HFF-Myc (cell line): ENCODE results near the gene NAA10.
A peak's percentile ranks its signal among the peaks of the same experiment; 100 is the strongest.

Experiments used
- DNase-seq: peaks from one replicate; pipeline ENCODE4 v3.0.0-alpha.2; 2011; ENCODE audit warnings: low read depth; ENCODE audit errors: extremely low read depth
- H3K4me3 ChIP-seq: replicated peaks from 2 replicates; pipeline ENCODE4 v1.5.1; 2011; ENCODE audit warnings: low read depth, mild to moderate bottlenecking, control low read depth, low read length
- TF ChIP-seq, protein P1 (sequence below): IDR thresholded peaks from 2 replicates; pipeline ENCODE4 v1.5.1; 2012; ENCODE audit warnings: mild to moderate bottlenecking, low read depth, low read length, control low read depth; ENCODE audit errors: missing control alignments

The NAA10 gene

GRCh38 chrX:153929576-153929975 lies 5.3 kb downstream of the NAA10 start:
- no peak overlapping the region for H3K4me3 ChIP-seq
- no peak for DNase-seq
- TF ChIP-seq, protein P1, sequence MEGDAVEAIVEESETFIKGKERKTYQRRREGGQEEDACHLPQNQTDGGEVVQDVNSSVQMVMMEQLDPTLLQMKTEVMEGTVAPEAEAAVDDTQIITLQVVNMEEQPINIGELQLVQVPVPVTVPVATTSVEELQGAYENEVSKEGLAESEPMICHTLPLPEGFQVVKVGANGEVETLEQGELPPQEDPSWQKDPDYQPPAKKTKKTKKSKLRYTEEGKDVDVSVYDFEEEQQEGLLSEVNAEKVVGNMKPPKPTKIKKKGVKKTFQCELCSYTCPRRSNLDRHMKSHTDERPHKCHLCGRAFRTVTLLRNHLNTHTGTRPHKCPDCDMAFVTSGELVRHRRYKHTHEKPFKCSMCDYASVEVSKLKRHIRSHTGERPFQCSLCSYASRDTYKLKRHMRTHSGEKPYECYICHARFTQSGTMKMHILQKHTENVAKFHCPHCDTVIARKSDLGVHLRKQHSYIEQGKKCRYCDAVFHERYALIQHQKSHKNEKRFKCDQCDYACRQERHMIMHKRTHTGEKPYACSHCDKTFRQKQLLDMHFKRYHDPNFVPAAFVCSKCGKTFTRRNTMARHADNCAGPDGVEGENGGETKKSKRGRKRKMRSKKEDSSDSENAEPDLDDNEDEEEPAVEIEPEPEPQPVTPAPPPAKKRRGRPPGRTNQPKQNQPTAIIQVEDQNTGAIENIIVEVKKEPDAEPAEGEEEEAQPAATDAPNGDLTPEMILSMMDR: no peak

GRCh38 chrX:153928846-153929245 lies 6.0 kb downstream of the NAA10 start:
- DNase-seq: no peak
- TF ChIP-seq, protein P1: no peak
- H3K4me3 ChIP-seq: no peak overlapping the region

- peak; percentile 85 for DNase-seq
- peak overlapping the region; percentile 48 for H3K4me3 ChIP-seq
- TF ChIP-seq, protein P1: no peak
Measured at GRCh38 chrX:153927922-153928760, 6.7 kb downstream of the NAA10 start.

- DNase-seq: no peak
- H3K4me3 ChIP-seq: peak overlapping the region; percentile 48
- TF ChIP-seq, protein P1: no peak
Measured at GRCh38 chrX:153927672-153927921, 7.2 kb downstream of the NAA10 start.

- H3K4me3 ChIP-seq: peak overlapping the region; percentile 48
- TF ChIP-seq, protein P1: no peak
- DNase-seq: no peak
Measured at GRCh38 chrX:153926858-153927671, 7.8 kb downstream of the NAA10 start.

DNA sequence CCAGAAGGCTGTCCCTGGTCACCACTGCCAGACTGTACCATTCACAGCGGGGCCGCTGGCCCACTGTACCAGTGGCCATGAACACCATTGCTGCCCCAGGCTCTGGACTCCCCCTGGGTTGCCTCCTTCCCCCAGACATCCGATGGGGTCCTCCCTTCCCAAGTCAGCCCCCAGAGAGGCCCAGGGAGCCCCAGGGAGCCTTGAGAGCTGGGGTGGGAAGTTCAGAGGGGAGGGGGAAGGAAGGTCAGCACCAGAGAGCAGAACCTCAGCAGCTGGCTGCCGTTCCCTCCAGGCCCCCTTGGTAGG lies 8.3 kb downstream of the NAA10 start:
- DNase-seq: no peak
- H3K4me3 ChIP-seq: no peak overlapping the region
- TF ChIP-seq, protein P1: no peak
